Uterus (tissue), 2 donors: ENCODE data around the gene DMBT1.

Source experiments
- CTCF ChIP-seq, 4 experiments: fragments of 200-600 bp in 2 of 4; fragments of 450-650 bp in 2 of 4; sonication (generic) in 2 of 4; IDR thresholded peaks; one replicate each; pipeline ENCODE4 v1.5.1; 2016 to 2019; ENCODE audit warnings: antibody characterized with exemption in 4 of 4, mild to moderate bottlenecking in 2 of 4, moderate library complexity in 1 of 4
- POLR2A ChIP-seq, 2 donors: fragments of 450-650 bp; IDR thresholded peaks; one replicate each; pipeline ENCODE4 v1.6.1; 2016; ENCODE audit warnings: antibody characterized with exemption in 2 of 2, mild to moderate bottlenecking in 1 of 2, moderate library complexity in 1 of 2

GRCh38 chr10:122550427-122550826 lies 10.1 kb upstream of the DMBT1 start:
- no peak for TF ChIP-seq CTCF (IDR thresholded peaks at IDR 0.05)
- no peak for TF ChIP-seq POLR2A (IDR thresholded peaks at IDR 0.05)
